ENCODE data around the gene YY1. TPM values are rescaled to one million over a fixed set of nuclear protein-coding genes. Genes with fewer than 3 reads are reported as not detected.
"Not testable (repeated sequence)": the region's sequence is repeated elsewhere in the genome, so short reads cannot be mapped to it uniquely, and the experiment has no call there.

YY1 gene
- total RNA-seq, 1 donor from 2014 or later, result 79.8 TPM

DNA sequence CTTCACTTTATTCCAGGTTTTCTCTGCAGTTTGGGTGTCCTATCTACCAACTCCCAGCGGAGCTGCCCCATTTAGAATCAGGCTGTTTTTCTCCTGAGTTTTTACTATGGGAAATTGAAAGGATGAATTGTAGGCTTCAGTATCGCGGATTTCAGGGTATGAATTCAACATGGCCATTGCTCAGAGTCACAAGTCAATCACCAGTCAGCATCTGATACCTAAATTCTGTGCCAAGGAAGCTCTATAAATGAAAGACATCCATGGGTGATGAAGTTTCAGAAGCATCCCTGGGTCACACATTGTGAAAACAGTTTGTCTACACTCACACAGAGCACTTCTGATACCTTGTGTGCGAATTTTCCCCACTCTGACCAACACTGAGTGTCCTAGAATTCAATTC lies 35.8 kb upstream of the YY1 start:
- Mint-ChIP-seq H3K27me3 (no peaks in the 10 kb centered on the region), H3K4me1 (ENCODE audit: unreplicated experiment) (no peaks in the 10 kb centered on the region), H3K36me3 (peaks cover 11% of the 10 kb centered on the region), H3K4me3 (no peak overlapping the region), H3K9me3 (no peaks in the 10 kb centered on the region), H3K27ac (no peak overlapping the region)
- TF ChIP-seq, protein P1, sequence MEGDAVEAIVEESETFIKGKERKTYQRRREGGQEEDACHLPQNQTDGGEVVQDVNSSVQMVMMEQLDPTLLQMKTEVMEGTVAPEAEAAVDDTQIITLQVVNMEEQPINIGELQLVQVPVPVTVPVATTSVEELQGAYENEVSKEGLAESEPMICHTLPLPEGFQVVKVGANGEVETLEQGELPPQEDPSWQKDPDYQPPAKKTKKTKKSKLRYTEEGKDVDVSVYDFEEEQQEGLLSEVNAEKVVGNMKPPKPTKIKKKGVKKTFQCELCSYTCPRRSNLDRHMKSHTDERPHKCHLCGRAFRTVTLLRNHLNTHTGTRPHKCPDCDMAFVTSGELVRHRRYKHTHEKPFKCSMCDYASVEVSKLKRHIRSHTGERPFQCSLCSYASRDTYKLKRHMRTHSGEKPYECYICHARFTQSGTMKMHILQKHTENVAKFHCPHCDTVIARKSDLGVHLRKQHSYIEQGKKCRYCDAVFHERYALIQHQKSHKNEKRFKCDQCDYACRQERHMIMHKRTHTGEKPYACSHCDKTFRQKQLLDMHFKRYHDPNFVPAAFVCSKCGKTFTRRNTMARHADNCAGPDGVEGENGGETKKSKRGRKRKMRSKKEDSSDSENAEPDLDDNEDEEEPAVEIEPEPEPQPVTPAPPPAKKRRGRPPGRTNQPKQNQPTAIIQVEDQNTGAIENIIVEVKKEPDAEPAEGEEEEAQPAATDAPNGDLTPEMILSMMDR (conservative IDR thresholded peaks at IDR 0.05), result no peak
- no peak for DNase-seq (ENCODE audit: extremely low spot score, unreplicated experiment)

DNA sequence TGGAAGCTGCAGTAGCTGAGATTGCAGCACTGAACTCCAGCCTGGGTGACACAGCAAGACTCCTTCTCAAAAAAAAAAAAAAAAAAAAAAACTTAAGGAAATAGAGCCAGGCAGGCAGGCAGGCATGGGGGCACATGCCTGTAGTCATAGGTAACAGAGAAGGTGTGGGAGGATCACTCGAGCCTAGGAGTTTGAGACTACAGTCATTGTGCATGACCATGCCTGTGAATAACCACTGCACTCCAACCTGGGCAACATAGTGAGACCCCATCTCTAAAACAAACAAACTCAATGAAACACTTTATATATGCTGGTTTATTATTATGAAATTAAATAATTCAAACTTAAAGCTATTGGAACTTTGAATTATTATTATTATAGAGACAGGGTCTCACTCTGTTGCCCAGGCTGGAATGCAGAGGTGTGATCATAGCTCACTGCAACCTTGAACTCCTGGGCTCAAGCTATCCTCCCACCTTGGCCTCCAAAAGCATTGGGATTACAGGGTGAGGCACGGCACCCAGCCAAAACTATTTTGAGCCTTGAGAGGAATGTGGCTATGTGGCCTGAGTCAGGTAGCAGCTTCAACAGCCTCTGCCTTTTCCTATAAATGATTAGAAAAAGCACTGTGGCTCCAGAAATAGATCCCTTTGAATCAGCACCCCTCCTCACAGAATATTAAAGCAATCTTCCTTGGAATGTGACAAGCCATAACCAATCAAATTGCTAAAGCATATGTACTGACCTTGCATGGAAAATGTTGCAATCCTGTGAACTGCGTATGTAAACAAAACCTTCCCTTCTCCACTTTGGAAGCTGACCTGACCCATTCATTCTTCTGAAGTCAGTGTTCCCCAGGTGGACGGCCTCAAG lies 34.7 kb upstream of the YY1 start:
- Mint-ChIP-seq H3K27me3 (no peaks in the 10 kb centered on the region), H3K9me3 (no peaks in the 10 kb centered on the region), H3K27ac (no peak overlapping the region), H3K36me3 (peaks cover 11% of the 10 kb centered on the region), H3K4me1 (ENCODE audit: unreplicated experiment) (no peaks in the 10 kb centered on the region), H3K4me3 (no peak overlapping the region)
- TF ChIP-seq, protein P1 (conservative IDR thresholded peaks at IDR 0.05), result no peak
- no peak for DNase-seq (ENCODE audit: extremely low spot score, unreplicated experiment)

DNA sequence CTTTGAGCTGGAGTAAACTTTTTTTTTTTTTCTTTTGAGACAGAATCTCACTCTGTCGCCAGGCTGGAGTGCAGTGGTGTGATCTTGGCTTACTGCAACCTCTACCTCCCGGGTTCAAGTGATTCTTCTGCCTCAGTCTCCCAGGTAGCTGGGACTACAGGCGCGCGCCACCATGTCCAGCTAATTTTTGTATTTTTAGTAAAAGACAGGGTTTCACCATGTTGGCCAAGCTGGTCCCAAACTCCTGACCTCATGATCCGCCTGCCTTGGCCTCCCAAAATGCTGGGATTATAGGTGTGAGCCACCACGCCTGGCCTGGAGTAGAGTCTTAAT lies 34.1 kb upstream of the YY1 start:
- H3K4me1 Mint-ChIP-seq (ENCODE audit: unreplicated experiment); H3K27ac Mint-ChIP-seq; DNase-seq (ENCODE audit: extremely low spot score, unreplicated experiment); H3K27me3 Mint-ChIP-seq; H3K9me3 Mint-ChIP-seq; H3K4me3 Mint-ChIP-seq: not testable (repeated sequence)
- H3K36me3 Mint-ChIP-seq, result peaks cover 11% of the 10 kb centered on the region

DNA sequence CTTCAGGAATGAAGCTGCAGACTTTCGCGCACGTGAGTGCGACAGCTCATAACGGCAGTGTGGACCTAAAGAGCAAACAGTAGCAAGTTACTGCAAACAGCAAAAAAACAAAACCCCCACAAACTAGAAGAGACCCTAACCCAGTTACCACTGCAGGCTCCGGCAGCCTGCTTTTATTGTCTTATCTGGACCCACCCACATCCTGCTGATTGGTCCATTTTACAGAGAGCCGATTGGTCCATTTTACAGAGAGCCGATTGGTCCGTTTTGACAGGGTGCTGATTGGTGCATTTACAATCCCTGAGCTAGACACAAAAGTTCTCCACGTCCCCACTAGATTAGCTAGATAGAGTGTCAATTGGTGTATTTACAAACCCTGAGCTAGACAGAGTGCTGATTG lies 31.4 kb upstream of the YY1 start:
- not testable (repeated sequence) for H3K27ac Mint-ChIP-seq; H3K4me3 Mint-ChIP-seq; H3K4me1 Mint-ChIP-seq (ENCODE audit: unreplicated experiment); H3K9me3 Mint-ChIP-seq; H3K27me3 Mint-ChIP-seq; DNase-seq (ENCODE audit: extremely low spot score, unreplicated experiment)
- H3K36me3 Mint-ChIP-seq, result peaks cover 11% of the 10 kb centered on the region

DNA sequence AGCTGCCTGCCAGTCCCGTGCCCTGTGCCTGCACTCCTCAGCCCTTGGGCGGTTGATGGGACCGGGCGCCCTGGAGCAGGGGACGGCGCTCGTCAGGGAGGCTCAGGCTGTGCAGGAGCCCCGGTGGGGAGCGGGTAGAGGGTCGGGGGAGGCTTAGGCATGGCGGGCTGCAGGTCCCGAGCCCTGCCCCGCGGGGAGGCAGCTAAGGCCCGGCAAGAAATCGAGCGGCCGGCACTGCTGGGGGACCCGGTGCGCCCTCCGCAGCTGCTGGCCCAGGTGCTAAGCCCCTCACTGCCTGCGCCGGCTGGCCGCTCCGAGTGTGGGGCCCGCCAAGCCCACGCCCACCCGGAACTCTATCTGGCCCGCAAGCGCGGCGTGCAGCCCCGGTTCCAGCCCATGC lies 30.8 kb upstream of the YY1 start:
- not testable (repeated sequence) for H3K27ac Mint-ChIP-seq; H3K27me3 Mint-ChIP-seq; H3K9me3 Mint-ChIP-seq; DNase-seq (ENCODE audit: extremely low spot score, unreplicated experiment); H3K4me1 Mint-ChIP-seq (ENCODE audit: unreplicated experiment); H3K4me3 Mint-ChIP-seq
- peaks cover 11% of the 10 kb centered on the region for H3K36me3 Mint-ChIP-seq

DNA sequence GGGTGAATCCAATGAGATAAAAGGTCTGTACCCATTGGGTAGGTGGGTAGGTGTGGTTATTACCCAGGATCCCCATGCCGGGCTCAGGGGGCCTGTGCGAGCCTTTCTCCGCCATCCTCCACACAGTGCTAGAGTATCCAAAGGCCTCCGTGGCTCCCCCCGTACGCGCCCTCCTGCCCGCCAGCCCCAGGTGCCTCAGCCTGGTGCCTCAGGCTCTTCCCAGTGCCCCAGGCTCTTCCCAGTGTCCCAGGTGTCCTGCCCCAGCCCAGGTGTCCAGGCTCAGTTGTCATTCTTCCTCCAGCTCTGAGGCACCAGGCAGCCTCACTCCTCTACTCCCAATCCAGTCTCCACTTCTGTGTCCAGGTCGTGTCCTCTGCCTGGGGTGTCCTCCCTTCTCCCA lies 27.6 kb upstream of the YY1 start:
- peaks cover 19% of the 10 kb centered on the region for H3K4me1 Mint-ChIP-seq (ENCODE audit: unreplicated experiment)
- H3K27me3 Mint-ChIP-seq, result no peaks in the 10 kb centered on the region
- H3K9me3 Mint-ChIP-seq, result no peaks in the 10 kb centered on the region
- peaks cover 11% of the 10 kb centered on the region for H3K36me3 Mint-ChIP-seq
- no peak overlapping the region for H3K27ac Mint-ChIP-seq
- TF ChIP-seq, protein P1 (conservative IDR thresholded peaks at IDR 0.05), result no peak
- no peak for DNase-seq (ENCODE audit: extremely low spot score, unreplicated experiment)
- no peak overlapping the region for H3K4me3 Mint-ChIP-seq

DNA sequence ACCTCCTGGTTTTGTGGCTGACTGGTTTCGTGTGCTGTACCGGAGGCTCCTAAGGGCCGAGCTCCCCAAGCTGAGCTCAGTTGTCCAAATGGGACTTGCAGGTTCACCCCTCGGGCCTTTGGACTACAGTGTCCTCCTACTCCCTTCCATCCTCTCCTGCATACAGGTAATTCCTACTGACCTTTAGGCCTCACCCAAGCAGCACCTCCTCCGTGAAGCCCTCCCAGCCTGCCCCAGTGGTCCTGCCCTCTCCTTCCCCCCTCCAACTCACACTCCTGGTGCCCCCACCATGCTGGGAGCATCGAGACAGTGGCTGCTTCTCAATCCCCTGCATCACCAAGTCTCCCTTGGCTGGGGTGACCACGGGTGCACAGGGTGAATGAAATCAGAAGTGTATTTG lies 27.1 kb upstream of the YY1 start:
- Mint-ChIP-seq H3K36me3 (peaks cover 6% of the 10 kb centered on the region), H3K27me3 (no peaks in the 10 kb centered on the region), H3K4me1 (ENCODE audit: unreplicated experiment) (peaks cover 19% of the 10 kb centered on the region), H3K27ac (no peak overlapping the region), H3K9me3 (no peaks in the 10 kb centered on the region), H3K4me3 (no peak overlapping the region)
- TF ChIP-seq, protein P1 (conservative IDR thresholded peaks at IDR 0.05), result no peak
- no peak for DNase-seq (ENCODE audit: extremely low spot score, unreplicated experiment)

Measured in type B pancreatic cell (in vitro differentiated cells).